EH (cell line): ENCODE results near the gene CELA1.
"Not testable (repeated sequence)": the region's sequence is repeated elsewhere in the genome, so short reads cannot be mapped to it uniquely, and the experiment has no call there.

Source experiments
- DNase-seq: peaks from one replicate; pipeline ENCODE4 v3.0.0-alpha.2; 2015; ENCODE audit warnings: low read depth

Gene CELA1

DNA sequence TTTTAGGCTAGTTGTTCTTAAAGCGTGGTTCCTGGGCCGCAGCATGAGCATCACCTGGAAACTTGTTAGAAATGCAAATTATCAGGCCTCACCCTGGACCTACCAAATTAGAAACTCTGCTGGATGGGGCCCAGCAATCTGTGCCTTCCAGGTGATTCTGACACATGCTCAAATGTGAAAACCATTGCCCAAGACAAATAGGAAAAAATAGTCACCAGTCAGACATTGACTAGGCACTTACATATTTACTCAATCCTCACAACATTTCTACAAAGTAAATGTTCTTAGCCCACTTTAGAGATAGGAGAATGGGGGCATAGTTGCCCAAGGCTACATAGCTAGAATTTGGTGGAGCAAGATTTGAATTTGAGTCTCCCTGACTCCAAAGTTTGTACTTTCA lies 3.3 kb downstream of the CELA1 start:
- DNase-seq: no peak

GRCh38 chr12:51342416-51342815 lies 4.1 kb downstream of the CELA1 start:
- no peak for DNase-seq

DNA sequence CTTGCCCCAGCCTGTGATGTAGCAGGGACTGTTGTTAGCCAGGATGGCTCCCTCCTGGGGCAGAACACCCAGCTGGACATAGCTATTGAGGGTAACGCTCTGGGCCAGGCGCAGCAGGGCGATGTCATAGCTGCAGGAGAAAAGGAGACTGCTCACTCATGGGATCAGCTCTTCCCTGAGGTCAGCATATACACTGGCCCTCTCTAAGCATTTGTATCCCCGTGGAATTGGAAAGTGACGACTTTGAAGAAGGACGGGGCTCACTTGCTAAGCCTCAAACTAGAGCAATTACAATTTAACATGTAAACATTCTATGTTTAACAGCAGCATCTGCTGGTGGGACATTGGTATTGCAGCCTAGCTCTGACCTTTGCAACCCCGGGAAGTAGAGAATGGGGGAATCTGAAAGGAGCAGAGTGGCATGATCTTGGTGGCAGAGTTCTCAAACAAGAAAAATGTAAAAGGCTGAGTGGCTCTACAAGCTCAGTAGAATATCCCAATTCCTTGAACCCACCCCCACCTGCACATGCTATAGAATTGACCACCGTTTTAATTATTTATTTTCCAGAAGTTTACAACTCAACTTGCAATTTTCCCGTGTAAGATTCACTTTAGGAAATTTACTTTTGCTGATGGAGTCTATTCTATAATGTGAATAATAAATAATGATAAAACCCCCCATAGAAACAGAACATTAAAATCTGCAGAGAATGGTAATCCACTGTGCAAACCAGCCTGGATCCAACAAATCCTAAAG lies 5.0 kb downstream of the CELA1 start:
- peak; percentile 75 for DNase-seq

DNA sequence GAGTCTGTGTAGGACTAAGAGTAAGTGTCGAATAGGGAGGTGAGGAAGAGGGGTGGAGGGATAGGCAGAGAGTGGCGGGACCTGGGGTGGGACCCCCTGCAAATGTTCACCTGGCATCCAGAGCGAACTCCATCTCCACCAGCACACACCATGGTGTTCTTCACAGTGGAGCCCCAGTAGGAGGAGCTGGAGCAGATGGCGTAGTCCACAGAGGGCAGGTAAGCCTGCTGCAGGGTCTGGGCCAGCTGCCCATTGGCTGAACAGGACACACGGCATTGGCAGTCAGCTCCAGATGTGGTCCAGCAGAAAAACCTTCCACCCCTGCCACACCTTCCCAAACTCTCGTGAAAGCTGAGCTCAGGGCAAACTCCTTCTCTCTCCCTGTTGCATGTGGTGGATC lies 6.7 kb downstream of the CELA1 start:
- no peak for DNase-seq

GRCh38 chr12:51337336-51337735 lies 9.1 kb downstream of the CELA1 start:
- DNase-seq: not testable (repeated sequence)

DNA sequence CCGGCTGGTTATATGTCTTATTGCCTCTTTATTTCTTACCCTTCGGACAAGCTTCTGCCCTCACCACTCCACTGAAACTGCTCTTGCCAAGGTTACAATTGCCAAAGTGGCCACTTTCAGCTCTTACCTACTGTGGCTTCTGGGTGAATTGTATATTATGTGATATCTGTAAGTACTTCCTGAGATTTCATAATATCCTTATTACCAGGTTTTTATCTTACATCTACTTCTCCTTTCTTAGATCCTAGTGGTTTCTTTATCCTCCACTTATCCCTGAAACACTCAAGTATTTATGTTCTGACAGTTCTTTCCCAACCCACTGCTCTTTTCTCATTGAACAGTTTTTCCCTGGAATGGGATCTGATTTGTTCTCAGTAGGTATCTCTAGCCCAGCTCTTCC lies 10.5 kb downstream of the CELA1 start:
- no peak for DNase-seq

- DNase-seq: no peak
These were observed 11.7 kb downstream of the CELA1 start for GRCh38 chr12:51334764-51335163.

DNA sequence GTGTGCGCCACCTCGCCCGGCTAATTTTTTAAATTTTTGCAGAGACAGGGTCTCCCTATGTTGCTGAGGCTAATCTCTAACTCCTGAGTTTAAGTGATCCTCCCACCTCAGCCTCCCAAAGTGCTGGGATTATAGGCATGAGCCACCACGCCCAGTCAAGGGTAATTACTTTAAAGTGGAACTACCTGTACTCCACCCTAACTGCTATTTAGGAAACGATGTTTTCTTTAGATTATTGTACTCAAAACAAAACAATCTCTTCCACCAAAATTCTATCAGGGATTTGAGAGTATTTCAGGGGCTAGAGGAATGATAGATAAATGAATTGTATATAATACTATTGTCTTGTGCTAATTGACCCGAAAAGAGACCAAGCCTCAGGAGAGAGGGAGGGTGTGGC lies 12.9 kb downstream of the CELA1 start:
- DNase-seq: no peak

- DNase-seq: peak; percentile 31
These were observed 16.3 kb downstream of the CELA1 start for GRCh38 chr12:51330186-51330585.

DNA sequence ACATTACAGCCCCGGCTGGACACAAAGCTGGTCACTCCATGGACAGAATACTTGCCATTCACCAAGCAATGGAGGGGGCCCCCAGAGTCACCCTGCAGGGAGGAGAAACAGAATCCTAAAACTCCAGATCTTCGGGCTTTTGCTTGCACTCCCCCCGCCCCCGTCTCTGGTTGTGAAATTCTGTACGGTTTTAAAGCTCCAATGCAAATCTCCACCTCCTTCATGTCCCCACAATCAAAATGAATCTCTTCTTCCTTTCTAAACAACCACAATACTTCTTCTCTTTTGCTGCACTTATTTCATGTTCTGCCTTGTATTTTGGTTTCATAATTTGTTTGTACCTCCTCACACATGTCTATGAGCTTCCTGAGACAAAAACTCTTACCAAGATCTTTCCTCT lies 16.7 kb downstream of the CELA1 start:
- no peak for DNase-seq

DNA sequence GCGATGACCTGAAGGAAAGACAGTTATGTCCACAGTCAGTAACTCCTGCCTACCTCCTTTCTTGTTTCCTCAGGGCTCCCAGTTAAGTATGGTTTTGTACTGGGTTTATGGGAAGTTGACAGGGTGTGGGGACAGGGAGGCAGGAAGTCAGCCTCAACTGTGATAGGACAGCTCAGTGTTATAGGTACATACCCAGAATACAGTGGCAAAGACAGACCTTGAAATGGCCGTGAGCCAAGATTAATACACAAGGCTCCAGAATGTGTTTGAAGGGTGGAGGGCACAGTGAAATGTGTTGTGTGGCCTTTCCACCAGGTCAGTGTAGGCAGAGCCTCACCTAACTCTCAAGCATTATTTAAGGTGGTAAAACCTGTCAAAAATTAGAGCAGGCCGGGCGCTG lies 17.9 kb downstream of the CELA1 start:
- no peak for DNase-seq

- DNase-seq: peak; percentile 90
These were observed 19.6 kb downstream of the CELA1 start for GRCh38 chr12:51326698-51327439.

GRCh38 chr12:51324953-51325352 lies 21.5 kb downstream of the CELA1 start:
- DNase-seq: no peak

DNA sequence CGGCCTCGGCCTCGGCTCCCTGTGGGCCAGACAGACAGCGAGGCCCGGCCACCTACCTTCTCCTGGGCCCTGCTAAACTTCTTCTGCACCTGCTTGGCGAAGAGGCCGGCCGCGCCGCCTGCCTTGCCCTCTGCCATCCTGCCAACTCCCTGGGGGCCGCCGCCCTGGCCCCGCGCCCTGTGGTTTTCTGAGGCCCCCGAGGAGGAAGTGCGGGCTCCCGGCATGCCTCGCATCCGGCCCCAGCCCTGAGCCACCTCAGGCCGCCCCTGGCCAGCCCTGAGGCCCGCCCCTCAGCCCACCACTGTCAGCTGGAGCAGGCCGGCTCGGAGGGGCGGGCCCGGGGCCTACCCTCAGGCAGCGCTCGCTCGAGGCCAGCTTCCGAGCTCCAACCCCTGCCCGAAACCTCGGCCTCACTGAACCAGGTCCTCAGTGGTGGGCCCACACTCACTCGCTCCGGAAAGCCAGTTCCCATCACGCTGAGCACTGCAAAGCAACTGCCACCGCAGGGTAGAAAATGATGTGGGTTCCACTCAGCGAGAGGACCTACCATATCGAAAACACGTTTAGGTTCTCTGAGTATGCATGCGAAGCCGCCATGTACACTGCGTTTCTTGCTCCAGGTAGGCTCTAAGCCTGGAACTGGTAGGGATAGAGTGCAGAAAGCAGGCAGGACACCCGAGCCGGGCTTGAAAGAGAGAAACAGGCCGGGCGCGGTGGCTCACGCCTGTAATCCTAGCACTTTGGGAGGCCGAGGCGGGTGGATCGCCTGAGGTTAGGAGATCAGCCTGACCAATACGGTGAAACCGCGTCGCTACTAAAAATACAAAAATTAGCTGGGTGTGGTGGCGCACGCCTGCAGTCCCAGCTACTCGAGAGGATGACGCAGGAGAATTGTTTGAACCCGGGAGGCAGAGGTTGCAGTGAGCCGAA lies 22.2 kb downstream of the CELA1 start, which contains the start of gene BIN2:
BIN2 (minus strand) TSS at position 209 of the 930 bp plus-strand sequence; CDS start at position 137, 72 bp downstream.
- no peak for DNase-seq

DNA sequence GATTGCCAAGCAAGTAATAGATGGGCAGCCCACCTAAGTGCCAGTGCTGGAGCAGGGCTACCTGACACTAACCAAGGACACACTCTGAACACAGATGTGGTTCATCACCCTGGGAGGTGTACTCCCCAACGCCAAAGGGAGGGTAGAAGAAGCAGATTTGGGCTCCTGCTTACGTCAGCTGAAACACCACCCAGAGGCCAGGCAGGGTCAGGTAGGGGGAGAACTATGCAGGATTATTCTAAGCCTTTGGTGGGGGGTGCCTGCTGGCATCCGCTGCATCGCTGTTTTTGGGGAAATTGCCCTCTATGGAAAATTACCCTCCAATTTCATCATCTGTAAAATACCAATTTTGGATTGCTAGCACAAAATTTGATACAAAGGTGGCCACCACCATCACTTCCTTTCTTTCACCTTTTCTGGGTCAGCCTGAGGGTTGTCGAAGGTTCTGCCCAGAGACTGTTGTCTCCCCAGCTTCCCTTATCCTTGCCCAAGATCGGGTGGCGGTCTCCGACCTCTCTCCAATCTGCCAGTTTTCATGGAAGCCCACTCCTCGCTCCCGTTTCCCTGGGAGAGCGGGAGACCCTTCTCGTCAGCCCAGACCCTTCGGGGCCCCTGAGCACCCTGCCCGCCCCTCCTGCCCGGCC lies 23.0 kb downstream of the CELA1 start:
- no peak for DNase-seq

DNA sequence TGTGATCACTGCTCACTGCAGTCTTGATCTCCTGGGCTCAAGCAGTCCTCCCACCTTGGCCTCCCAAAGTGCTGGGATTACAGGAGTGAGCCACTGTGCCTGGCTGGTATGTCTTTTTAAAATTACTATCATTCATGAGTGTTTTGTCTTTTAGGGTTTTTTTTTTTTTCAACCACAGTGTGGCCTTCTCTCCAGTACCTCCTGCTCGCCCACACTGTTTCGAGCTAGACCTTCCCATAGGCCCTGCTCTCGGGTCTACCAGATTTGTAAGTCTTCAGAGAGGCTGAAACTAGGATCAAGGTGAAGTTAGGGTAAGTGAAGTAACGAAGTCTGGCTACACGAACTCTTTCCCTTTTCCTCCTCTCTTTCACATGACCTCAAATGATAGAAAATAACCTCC lies 24.0 kb downstream of the CELA1 start:
- no peak for DNase-seq

- no peak for DNase-seq
These were observed 24.6 kb downstream of the CELA1 start for GRCh38 chr12:51321882-51322281.

DNA sequence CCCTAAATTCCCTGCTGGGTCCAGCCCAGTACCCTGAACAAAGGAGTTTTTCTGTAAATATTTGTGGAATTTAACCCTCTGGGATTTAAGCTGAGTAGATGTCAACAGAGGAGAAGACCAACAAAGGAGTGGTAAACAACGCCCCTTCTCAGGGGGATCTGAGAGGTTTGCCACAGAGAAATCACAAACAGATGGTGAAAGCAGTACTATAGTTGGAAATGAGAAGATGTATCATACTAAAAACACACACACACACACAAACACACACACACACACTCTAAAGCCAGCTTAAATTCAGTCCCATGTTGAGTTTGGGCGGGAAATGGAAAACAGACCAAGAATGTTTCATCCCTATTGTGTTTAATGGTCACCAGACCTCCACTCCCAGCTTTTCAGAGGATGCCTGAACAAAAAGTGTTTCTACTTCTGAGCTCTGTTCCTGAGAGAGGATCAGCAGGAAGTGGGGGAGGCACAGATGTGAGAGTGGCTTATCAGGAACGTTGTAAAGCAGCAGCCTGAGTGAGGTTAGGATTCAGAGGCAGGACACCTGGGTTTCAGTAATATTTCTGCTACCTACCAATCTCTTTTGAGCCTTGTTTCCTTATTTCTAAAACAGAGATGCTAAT lies 25.7 kb downstream of the CELA1 start:
- DNase-seq: peak; percentile 44

DNA sequence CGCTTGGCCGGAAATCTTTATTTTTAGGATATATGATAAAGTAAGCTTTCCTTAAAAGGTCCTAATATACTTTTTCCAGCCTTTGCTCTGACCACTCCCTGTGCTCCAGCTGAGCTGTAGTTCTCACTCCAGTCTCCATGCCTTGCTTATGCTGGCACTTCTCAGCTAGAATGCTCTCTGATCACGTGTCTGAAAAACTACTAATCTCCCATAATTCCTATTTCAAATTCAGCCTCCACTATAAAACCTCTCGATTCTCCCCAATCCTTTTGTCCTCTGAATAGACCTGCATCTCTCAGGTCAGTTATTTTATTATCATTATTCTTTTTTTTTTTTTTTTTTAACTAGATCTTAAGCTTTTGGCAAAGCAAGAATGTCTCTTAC lies 26.2 kb downstream of the CELA1 start:
- DNase-seq: no peak

DNA sequence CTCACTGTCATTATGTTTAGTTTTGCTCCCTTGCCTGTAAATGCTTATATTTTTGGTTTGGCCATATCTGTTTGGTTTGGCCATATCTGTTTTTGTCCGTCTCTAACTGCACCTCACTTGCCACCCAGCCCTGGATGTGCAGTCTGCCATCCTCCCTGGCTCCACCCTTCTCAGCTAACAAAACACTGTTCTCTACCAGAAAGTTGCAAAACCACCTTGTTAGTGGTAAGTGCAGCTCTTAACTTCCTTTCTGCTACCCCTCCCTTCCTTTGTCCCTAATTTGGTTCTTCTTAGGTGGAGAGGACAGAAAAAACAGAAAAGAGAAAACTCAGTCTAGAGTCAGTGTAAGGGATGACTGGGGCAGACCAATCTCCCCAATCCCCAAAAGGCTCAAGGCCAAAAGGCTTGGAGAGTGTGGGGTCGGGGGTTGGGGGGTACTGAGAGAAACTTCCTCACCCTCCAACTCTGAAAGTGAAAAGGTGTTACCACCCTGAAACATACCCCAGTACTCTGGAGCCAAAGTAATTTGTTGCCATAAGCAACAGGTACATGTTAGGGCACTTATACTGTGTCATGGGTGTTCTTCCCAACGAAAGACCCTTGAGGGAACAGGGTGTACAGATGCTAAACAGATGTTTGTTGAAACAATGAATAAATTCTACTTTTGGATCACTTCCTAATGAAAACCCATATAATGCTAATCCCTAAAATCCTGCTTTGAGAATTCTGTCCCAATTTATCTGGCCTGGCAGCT lies 27.5 kb downstream of the CELA1 start:
- DNase-seq: no peak
